ENCODE results near the gene NRXN2.

- TF ChIP-seq, protein P1, sequence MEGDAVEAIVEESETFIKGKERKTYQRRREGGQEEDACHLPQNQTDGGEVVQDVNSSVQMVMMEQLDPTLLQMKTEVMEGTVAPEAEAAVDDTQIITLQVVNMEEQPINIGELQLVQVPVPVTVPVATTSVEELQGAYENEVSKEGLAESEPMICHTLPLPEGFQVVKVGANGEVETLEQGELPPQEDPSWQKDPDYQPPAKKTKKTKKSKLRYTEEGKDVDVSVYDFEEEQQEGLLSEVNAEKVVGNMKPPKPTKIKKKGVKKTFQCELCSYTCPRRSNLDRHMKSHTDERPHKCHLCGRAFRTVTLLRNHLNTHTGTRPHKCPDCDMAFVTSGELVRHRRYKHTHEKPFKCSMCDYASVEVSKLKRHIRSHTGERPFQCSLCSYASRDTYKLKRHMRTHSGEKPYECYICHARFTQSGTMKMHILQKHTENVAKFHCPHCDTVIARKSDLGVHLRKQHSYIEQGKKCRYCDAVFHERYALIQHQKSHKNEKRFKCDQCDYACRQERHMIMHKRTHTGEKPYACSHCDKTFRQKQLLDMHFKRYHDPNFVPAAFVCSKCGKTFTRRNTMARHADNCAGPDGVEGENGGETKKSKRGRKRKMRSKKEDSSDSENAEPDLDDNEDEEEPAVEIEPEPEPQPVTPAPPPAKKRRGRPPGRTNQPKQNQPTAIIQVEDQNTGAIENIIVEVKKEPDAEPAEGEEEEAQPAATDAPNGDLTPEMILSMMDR (IDR thresholded peaks at IDR 0.05; ENCODE audit: low read length): no peak
- no peak for TF ChIP-seq EZH2 (IDR thresholded peaks at IDR 0.05; ENCODE audit: borderline replicate concordance, low read length)
Measured at GRCh38 chr11:64637334-64638017, 85.5 kb downstream of the NRXN2 start.
